Inflammatory macrophage treated with lipopolysaccharide for 4 hours (primary cell): Measurements from ENCODE around the gene ADGRB3.

ENCODE experiments used
- DNase-seq: peaks from one replicate; pipeline ENCODE4 v3.0.0-alpha.2; 2020

Gene ADGRB3

DNA sequence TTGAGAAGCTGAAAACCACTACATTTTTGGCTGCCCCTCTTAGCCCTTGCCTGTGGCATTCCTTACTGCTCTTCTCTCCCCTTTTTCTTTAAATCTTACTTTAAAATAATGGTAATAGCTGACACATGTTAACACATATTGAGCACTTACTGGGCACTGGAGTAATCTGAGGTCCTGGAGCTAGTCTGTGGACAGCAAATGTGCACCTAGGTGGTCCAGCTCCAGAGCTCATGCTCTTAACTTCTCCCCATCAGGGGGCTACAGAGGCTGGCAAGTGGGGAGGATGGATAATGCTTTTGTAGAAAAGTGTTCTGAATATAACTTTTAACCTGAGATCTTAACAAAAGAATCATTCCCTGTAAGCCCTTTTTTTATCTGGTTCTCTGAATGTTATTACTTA, 74.8 kb downstream of the ADGRB3 start:
- no peak for DNase-seq

DNA sequence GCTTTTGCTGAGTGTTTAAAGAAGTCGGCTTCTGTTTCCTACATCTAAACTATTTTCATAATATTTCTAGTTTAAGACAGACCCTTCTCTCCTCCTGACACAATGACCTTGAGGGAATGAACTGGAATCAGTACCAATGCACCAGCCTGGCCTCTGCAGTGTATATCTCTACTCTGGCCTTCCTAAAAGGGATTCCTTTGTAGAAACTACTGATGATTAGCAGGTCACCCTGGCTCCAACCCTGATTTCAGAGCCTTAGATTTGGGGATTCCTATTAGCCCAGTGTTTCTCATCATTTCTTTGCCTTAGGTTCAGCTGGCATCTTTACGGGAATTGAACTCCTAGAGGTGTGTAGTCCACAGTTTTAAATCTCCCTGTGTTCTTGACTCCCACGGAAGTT, 75.4 kb downstream of the ADGRB3 start:
- DNase-seq = no peak

DNA sequence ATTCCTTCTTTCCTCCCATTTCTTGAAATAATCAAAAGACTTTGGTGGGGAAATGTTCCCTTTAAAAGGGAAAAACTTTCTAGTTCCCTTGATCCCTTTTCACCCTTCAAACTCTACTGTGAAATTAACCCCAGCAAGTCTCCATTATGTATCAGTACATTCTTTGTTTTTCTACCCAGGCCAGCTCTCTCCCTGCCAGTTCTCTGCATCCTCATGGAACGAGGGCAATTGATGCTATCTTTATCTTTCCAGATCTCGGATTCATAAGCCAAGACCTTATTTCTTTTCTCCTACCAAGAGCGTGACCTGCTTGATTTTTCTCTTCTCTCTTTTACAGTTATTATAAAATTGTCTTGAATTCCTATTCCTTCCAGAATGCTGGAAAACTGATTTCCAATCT, 75.8 kb downstream of the ADGRB3 start:
- no peak for DNase-seq

DNA sequence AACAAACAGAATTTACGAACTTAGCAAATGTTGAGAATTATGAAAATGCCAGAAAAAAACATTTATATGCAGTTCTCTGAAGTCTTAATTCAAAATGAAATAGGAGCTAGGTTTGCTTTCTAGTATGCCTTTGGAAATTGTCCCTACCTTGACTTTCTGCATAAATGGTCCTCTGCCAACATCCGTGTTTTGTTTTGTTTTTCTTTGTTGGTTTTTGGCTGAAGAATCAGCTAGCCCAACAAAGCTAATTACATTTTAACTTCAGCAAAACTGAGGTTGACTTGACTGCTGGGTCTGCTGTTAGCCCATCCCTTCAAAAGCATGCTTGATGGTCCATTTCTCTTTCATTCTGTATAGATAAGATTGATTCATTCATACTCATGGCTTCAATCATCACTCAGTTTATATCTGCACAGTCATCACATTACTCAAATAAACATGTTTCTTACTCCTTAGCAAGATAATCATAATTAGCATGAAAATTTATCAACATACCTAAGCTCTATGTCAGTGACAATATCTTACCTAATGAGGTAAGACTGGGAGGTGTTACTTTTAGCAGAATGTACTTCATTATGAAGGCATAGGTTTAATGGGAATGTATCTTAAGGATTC, 76.4 kb downstream of the ADGRB3 start:
- DNase-seq = no peak

DNA sequence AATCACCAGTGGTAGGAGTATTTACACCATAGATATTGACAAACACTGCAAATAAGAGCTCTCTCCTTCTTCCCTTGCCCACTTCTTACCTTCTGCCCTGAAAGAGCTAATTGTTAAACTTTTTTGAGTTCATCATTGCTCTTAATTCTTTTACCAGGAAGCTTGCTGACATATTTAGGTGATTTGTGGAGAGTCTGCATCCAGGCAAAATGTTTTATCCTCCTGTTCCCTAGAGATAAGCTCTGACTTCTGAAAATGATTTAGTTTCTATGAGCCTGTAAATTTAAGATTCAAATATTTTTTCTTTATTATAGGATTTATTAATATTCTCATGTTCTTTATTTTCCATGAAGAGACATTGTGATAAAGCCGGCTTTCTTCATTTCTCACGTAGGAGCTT, 81.5 kb downstream of the ADGRB3 start:
- no peak for DNase-seq

DNA sequence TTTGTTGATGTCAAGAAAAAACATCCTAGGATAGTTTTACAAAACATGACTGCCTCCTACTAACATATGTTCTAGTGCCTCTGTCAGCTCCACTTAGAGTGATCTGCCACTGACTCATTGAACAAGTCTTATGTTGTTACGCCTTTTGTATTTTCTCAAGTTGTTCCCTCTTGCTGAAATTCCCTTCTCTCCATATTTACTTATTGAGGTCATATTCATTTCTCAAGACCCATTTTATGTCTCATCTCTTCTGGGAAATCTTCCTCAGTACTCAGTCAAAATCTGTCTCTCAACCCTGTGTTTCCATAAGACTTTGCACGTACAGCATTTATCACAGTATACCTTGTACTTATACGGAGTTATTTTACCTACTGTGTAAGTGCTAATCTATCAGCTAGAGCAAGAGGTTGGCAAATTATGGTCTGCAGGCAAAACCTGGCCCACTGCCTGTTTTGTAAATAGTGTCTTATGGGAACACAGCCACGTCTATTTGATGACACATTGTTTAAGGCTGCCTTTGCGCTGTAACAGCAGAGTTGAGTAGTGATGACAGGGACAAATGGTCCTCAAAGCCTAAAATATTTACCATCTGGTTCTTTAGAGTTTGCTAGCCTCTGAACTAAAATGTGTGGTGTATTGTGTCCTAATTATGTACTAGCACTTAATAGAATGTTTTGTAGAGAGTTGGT, 83.4 kb downstream of the ADGRB3 start:
- DNase-seq = no peak

DNA sequence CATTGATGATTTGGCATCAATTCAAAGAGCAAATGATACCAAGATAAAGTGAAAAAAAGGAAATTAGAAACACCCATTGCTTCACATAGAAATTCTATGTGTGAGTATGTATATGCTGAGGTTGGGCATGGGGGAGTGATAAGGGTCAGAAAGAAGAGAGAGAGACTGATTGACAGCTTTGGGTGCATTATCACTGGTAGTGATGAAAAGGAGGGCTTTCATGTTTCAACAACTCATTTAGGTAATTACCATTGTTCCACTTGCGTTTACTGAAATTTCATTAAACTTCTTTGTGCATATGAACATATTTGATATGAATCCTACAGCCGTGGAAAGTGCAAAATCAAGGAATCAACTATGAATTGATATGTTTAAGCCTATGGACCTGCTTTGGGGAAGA, 84.7 kb downstream of the ADGRB3 start:
- DNase-seq = no peak

DNA sequence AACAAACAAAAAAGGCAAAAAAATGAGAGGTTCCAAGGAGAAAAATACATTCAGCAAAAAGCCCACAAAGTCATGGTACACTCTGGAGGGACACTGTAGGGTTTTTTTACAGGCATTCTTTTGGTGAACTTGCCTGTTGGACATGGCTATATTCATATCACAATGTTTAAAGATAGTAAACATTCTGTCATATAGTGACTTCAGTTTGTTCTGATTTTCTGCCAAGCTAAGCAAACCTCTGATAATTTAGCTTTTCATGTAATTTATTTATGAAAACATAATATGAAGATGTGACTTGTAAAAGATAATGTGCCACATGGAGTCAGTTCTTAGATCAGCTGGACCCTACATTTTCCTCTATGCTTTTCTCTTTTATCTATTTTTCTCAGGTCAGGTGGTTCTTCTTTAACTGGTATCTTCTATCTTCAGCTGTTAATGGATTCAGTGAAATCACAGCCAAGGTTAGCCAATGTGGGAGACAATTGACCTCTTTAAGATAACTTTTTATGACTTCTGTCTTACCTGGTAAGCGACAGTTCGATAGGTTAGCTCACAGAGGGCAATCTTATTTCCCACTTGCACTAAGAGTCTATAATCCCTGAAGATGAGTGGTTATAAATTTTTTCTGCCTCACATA, 87.9 kb downstream of the ADGRB3 start:
- DNase-seq = no peak

DNA sequence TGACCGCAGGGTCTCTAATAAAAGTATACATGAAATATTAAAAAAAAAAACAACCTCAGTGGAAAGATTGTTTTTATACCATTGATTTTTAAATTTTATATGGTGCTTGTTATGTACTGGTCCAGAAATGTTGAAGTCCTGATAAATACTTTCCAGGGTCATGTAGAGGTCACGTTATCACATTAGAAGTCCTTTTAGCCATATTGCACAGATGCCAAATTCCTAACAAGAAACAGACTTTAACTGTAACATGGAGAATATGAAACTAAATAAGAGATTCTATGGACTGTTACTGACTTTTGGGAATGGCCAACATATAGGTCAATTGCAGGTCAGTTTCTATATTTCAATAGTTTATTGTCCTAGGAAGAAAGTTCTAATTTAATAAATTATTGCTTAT, 89.0 kb downstream of the ADGRB3 start:
- DNase-seq = no peak

DNA sequence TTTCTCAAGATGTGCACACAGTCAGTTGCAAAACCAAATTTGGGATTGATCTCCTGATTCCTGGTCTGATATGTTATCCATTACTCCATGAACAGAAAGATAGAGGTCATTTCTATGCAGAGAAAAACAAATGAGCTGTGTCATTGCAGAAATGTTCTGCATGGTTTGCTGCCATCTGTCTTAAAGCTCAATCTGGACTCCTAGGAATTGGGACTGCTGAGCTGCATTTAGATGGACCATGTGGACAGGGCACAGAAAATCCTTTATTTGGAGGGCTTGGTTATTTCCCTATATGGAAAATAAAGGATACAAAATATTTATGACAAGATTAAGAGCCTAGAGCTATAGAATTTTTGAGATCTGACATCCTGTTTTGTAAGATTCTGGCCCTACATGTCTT, 91.3 kb downstream of the ADGRB3 start:
- no peak for DNase-seq

DNA sequence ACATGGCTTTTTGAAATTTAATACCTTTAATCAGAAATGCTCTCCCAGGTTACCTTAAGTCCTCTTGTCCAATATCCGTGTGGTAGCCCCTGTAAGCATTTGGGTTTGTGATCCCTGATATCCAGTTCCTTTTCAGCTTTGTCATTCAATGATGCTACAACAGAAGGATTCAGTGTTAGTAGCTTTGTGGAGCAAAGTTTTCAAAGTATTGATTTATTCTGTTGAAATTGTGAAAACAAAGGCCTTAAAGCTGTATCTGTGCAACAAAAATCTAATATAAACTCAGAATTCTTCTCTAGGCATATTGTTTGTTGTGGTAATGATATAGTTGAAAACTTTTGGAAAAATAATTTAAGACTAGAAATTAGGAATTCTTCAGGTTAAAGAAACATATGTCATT, 91.9 kb downstream of the ADGRB3 start:
- no peak for DNase-seq

DNA sequence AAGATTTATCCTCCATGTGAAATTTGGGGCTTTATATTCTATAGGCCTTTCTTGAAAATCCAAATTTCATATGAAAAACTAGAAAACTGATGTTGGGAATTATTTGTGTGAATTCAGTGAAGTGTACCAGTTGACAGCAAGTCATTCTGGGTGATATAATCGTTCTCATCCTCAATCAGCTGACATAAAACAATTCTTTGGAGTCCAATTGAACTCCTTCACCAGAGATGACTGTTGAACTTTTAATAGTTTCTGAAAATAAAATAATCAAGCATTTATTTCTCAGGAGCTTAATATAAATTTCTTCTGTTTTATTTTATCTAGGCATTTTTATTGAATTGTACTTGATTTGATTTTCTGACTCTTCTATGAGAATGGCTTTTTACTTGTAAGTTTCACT, 92.6 kb downstream of the ADGRB3 start:
- no peak for DNase-seq

DNA sequence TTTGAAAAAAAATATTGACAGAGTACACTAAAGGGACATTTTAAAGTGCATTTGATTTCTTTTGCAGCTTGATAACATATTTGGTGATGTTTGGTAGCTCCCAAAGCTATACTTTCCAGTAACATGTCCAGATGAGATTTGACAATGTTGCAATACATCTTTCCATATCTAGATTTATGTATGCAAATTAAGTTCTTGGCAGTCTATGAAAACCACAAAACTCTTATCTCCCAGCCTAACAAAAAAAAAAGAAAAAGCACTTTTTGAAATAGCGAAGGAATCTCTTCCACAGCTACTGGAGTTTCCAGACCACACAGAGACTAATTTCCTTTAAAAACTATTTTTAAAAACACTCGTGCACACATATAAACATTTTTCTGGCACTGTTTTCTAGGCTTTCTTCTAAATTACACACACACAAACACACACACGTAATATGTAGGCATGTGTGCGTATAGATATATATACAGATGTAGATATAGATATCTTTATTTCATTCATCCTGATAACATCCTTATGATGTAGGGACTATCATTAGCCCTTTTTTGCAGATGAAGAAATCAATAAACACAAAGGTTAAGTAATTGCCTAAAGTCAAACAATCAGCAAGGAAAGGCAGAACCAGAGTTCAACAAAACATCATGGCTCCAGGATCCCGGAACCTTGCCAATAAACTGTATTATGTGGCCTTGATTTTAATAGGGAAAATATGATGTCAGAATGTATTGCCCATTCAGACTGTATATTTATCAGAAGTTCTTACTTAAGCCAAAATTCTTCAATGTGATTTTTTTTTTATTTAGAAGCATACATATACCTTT, 93.3 kb downstream of the ADGRB3 start:
- no peak for DNase-seq

DNA sequence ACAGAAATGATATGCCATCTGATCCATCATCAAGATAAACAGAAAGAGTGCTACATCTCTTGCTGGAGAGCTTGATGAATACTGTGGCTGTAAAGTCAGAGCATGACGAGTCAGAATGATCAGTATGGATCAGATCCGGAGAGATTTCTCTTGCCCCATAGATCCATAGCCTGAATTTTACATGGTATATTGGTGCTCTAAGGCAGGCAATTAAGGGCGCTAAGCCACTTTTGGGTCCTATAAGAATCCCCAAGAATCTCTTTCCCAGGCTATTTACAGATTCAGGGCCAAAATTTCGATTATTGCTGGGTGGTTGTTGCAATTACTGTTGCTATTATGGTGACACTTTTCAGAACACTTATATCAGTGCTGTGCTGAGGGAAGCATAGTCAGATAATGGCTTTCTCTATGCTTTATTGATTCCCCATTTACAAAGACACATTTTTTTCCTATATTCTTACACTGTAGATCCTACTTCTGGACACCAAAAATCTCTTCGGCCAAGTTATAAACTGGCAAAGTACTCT, 94.4 kb downstream of the ADGRB3 start:
- DNase-seq = no peak

DNA sequence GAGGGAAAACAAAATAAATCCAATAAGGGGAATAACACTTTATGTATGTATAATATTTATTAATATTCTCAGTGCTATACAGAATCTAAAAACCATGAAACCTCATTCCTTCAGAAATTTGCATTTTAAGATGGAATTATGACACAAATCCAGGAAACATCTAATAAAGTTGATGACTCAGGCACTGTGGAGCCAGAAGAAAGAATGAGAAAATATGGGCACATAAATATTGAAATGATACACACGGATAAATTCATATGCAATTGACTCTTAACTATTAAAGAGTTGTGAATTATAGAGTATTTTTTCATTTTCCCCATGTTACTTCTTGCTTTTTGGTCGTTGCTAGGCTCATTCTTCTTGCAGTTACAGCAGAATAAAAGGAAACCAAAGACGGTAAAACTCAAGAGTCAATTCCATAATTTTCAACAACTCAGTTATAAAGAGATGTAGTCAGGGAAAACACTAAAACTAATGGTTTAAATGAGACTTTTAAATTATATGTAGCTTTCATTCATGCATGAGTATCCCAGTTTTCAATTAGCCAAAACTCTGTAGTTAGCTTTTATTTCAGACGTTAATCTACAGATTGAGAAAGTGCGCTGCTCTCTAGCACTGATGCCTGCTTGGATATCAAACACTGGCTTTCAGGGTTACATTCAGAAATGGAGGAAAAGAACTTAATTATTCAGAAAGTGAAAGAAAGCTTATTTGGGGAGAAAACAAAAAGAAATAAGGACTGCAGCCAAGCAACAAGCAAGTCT, 95.4 kb downstream of the ADGRB3 start:
- DNase-seq = no peak

DNA sequence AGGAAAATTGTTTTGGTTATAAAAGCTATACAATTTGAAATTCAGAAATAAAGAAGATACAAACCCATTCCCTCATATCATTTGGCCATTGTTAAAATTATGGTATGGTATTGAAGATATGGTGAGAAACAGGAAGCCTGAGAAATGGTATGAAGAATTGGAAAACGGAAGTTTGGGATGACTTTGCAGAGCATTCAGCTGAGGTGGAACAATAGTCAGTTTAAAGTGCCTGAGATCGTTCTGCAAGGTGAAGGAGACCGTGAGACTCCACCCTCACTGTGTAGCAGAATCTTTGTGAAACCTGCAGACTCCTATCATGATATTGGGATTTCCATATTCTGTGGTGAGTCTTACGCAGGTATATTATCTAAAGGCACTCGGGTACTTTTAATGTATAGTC, 97.3 kb downstream of the ADGRB3 start:
- no peak for DNase-seq

DNA sequence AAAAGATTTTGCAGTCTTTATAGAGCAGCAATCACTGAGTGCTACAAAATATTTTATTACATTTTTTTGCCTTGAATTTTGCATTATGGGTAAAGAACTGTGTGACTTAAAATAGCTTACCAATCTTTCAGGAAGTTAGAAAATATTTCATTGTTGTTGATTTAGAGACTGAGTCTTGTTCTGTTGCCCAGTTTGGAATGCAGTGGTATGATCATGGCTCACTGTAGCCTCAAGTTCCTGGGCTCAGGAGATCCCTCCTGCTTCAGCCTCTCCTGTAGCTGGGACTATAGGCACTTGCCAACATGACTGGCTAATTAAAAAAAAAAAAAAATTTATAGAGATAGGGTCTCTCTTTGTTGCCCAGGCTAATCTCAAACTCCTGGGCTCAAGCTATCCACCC, 100.8 kb downstream of the ADGRB3 start:
- no peak for DNase-seq

DNA sequence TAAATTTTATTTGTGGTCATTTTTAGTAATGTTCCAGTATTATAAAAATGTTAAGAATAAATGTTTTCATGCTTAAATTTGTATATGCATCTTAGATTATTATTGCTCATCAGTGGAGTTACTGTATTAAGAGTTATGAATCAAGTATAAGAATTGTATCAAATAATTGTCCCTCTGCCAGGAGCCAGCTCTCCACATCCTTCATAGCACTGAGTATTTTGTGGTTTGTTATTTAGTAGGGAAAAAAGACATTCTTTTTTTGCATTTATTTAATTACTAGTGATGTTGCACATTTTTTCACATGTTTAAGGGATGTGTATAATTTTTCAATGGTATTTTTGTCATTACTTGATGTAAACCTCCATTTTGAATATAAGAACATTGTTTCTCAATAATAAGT, 102.0 kb downstream of the ADGRB3 start:
- DNase-seq = no peak

DNA sequence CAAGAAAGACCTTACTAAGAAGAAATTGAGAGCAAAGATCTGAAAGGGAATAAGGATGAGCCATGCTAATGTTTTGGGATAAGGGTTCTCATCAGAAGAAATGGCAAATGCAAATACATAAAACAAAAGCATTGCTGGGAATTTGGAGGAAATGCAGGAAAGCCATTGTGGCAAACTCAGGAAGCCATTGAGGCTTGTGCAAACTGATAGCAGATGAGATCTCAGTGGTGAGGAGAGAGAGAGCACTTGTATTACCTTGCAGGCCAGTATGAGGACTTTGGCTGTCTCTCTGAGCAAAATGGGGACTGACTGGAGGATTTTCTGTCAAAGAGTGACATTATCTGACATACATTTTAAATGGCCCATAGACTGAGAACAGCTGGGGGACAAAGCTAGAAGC, 103.0 kb downstream of the ADGRB3 start:
- no peak for DNase-seq

DNA sequence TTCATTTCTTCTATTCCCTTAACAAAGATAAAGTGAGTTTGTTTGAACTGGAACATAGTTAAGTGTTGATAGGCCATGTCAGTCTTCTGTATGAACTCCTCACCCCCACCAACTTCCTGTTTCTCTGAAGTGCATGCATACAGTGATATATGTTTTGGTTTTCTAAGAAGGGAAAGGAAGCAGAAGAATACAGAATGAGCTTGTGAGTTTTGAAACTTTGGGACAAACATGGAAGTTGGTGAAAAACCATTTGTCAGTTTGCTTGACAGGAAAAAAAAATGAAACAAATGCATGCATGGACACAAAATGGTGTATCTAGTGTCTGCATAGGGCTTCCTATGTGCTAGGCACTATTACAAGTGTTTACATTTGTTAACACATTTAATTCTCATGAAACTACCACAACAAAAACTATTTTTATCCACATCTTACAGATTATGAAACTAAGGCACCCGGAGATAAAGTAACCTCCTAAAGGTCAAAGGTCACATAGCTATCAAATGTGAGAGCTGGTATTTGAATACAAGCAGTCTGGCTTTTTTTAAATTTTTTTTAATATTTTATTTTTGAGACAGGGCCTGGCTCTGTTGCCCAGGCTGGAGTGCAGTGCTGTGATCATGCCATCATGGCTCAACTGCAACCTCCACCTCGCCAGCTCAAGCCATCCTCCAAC, 105.9 kb downstream of the ADGRB3 start:
- peak; percentile 39 for DNase-seq

DNA sequence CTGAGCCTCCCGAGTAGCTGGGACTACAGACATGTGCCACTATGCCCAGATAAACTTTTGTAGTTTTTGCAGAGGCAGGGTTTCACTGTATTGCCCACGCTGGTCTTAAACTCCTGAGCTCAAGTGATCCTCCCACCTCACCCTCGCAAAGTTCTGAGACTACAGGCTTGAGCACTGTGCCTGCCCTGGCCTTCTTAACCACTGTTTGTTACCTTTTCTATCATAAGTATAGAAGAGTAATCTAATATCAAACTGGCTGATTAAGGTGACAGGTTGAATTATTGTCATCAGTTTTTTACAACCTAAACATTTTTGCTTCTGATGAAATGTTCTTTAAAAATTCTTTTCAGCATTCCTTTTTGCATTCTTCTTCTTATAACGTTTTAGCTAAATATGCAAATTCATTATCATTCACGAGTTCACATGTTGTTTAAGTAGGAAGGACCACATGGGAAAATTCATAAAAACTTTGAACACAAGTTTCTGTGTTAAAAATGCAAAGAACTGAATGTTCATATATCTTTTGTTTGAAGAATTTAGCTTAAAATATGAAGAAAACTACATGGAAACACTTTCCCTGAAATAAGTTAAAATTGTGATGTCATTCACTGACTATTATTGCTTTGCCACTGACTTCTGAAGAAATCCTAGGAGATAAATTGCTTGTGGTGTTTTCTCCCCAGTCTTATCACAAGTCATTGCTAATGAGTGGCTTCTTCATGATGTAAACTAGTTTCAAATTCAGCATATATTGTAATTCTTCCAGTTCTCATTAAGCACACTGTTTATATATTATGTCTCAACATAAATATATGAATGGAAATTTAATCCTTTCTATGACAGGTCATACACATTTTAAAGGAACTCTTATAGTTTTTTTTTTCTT, 106.7 kb downstream of the ADGRB3 start:
- no peak for DNase-seq
